HuH-7.5 (cell line): ENCODE measurements around the gene PRKAG1.
A peak's percentile ranks its signal among the peaks of the same experiment; 100 is the strongest.

ENCODE experiments used
- DNase-seq: peaks from one replicate; pipeline ENCODE4 v3.0.0; 2011; ENCODE audit warnings: low spot score

Gene PRKAG1

DNA sequence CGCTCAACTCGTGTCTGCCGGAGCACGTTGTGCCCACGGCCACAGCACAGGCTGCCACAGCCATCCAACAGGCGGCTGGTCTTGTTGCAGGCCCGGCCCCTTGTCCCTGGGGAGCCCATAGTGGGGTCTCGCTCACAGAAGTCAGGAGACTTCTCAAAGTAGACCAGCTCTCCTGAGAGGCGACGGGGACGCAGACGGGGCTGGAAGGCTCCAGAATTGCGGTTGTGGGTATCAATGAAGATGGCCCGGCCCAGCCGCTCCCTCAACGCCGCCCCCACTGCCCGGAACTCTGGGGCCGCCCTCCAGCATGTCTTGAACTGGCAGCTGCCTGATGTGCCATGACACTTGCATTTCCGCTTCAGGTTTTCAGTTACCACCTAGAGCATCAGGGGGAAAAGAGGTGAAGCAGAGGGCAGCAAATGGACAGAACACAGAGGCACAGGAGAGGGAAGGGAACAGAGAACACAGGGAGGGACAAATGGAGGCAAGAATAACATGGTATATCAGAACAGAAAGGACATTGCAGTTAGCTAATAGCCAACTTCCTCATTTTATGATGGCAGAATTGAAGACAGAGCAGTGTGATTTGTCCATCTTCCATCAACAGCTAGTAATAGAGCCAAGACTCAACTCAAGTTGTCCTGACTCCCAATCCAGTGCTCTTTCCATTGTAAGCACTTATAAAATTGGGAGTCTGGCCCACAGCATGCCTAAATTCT lies 52.2 kb downstream of the PRKAG1 start:
- no peak for DNase-seq

DNA sequence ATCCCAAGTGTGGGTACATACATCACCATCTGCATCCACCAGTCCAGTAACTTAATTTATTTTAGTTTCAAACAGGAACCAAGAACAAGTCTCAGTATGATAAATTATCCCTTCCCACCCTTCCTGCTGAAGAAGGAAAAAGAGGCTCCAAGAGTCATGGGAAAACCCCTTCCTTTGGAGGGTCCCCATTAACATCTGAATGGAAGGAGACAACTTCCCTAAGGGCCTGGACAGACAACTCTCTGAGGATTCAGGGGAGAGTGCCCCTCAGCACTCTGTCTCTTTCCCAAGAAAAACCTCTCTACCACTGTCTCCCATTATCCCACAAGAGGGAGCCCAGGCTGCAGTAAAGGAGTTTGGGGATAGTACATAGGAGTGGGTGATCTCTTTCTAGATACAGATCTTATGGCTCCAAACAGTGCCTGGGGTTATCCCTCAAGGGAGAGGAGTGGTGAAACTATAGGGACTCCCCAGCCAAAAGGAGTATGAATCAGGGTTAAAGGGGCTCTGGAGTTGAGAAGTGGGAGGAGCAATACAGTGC lies 53.2 kb downstream of the PRKAG1 start:
- no peak for DNase-seq

DNA sequence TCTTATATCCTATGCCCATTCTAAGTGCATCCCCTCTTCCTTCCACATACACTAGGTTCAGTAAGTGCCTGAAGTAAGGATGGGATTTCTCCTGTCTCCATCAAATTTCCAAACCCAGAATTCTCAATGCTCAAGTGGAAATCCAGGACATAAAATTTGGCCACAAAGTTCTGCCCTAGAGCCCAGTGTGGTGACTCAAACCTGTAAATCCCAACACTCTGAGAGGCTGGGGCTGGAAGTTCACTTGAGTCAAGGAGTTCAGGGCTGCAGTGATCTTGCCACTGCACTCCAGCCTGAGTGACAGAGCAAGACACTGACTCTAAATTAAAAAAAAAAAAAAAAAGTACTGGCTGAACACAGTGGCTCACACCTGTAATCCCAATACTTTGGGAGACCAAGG lies 56.8 kb downstream of the PRKAG1 start:
- no peak for DNase-seq

DNA sequence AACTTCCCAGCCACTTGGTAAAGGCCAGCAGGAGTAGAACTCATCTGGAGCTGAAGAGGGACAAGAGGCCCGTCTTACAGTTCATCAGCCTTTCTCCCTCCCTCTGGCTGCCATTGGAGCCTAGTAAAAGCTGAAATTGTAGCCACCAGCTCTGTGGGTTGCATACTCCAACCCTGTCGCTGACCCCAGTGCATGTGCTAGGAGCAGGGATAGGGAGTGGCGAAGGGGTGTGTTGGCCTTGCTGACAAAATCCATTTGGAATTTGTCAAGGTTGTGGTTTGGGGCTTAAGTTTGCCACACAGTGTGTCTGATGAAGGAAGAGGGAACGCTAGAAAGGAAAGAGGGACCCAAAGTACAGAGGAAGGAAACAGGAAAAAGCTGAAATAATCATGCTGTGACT lies 57.2 kb downstream of the PRKAG1 start:
- DNase-seq: no peak

DNA sequence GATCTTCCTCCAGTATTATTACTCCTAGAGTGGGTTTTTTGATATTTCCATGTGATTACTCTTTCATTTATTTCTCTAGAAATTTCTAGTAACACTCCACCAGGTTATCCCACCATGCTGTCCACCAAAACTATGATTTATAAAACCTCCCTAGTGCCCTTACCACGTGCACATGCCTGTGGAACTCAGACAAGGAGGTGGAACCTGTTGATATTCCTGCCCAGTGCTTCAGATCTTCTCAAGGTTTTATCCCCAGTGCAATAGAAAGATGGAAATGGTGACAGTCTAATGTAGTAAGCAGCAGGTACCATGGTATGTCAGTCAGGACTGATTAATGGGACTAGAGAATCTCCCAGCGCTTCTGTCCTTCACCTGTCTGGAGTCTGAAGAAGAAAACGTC lies 57.7 kb downstream of the PRKAG1 start:
- DNase-seq: no peak

DNA sequence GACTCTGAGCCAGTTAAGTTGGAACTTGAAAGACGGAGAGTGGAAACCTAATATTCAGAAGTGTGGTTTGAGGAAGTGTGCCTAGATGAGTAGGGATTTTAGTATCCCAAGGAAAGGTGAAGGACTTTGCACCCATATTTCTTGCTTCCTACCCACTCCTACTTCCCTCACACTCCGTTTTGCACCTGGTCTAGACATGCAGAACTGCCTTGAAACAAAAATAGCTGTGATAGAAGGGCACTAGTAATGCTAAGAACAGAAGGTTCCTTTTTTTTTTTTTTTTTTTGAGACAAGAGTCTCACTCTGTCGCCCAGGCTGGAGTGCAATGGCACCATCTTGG lies 60.6 kb downstream of the PRKAG1 start:
- no peak for DNase-seq

DNA sequence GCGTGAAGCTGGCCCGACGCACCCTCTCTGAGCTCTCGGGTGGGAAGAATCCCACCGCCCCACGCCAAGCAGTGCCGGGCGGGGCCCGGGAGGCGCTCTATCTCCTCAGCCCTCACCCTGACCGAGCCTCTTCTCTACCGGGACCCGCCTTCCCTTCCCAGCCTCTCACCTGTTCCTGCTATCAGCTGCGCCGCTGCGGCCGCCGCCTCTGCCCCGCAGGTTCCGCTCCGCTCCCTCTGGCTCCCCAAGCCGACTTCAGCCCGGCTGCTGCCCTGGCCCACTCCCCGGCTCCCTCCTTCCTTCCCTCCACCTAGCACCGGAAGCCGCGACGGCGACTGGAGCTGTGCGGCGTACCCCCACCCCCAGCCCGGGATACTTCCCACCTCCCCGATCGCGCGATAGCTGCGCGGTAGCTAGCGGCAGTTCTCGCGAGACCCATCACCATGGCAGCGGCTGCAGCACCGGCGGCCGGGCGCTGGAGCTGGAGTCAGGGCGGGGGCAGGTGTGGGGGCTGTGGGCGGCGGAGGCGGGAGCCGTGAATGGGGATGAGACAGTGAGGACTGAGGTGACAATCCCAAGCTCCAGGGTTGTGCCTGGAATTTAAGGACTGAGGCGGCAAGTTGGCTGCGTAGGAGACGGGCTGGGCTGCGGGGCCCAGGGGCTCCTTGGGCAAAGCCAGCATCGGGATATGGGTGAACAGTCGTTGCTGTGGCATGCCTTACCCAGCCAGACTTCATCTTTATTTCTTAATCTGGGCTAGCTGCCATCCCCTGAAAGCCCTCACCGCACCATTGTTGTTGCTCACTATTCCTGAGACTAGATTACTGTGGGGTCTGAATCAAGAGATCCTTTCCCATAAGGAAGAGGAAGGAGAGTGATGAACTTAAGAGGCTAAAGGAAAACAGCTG lies 61.2 kb downstream of the PRKAG1 start, which contains the start of gene ARF3:
Gene ARF3, minus strand, starts transcription at position 347 of the 908 bp plus-strand sequence. CDS start 16,392 bp downstream, outside the sequence.
- DNase-seq: peak; percentile 95

DNA sequence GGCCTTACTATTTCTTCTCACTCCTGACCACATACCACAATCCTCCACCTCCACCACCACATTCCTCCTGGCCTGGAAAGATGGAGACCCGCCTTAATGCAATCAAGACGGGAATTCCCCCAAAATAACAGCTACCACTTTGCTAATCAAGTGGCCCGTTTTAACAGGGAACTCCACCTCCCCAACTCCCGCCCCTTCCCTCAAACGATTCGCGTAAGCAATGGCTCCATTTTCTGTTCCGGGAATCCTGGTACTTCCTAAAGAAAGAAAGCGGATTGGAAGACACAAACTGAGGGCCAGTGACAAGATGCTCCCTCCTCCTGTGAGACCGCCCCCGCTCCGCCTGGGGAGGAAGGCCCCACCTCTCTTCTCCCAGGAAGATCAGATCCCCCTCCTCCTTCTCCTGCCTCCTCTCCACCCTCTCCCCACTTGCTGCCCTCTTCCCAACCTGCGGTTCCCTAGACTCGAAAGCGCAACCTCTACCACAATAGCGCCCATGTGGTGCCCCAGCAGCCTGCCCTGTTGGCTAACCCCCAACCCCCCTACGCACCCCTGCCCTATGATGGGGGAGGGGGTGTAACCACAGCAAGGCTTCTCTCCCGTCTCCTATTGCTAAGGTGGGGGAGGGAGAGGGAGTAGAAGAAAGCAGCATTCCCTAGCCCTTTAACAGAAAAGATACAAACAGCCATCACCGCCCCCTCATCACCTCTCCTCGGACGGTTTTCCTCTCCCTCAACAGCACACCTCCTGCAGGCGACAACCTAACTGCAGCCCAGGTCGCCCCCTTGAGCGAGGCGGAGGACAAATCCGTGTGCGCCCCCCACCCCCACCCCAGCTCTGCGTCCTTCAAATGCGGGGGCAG lies 62.1 kb downstream of the PRKAG1 start:
- DNase-seq: peak; percentile 39

DNA sequence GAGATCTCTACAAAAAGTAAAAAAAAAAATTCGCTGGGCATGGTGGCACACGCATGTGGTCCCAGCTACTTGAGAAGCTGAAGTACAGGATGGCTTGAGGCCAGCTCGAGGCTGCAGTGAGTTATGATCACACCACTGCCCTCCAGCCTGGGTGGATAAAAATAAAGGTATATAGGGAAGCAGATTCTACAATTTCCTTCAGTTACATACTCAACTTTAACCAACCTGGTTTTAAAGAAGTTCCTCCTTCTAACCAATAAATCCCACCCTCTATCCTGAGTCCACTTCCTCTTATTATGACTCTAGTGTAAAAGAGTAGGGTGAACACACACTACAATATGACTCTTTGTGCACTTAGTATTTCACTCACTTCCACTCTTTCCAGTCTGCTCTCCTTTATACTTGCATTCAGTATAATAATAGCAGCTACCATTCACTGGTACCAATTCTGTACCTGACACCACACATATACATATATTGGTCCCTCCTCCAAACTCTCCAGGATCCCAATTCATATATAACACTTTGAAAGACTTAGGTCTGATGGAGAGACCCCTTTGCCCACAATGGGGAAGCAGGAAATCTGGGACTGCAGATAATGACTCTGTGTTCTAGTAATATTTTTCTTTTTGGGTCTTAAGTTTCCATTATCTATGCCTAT lies 63.6 kb downstream of the PRKAG1 start:
- DNase-seq: no peak

DNA sequence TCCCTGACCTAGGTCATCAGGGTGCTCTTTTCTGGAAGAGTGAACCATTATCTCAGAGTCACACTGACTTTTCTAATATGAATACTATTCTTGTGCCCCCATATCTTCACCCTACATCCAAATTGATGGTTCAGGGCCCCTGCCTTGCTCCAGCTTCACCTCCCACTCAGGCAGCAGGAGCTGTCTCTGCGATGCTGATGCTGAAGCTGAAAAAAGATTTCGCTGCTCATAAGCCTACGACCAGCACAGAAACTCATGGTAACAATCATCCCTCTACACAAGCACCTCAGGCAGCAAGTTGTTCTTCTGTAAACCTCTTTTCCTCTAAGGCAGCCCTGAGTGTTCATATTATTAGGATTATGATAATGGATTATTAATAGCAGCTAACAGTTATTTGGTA lies 64.5 kb downstream of the PRKAG1 start:
- no peak for DNase-seq

DNA sequence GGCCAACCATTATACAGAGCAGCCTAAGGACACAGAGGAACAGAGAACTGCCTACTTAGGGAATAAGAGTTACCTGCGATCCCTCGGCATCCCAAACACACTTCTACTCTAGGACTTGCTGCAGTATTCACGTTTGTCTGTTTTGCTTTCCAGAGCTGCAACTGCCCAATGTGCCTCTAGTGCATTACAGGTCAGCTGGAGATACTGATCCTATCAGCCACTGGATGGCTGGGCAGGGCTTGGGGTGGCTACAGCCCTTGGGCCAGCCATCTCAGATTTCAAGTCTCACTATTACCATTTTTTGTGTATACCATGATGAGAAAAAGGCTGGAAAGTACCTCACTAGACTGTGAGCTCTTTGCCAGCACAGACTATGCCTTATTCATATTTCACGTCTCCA lies 65.9 kb downstream of the PRKAG1 start:
- no peak for DNase-seq
